Embryonic facial prominence (tissue), 1 donor: ENCODE measurements around the gene ZNF414.

Experiments used
- DNase-seq: peaks from one replicate; pipeline ENCODE4 v3.0.0-alpha.2; 2016; ENCODE audit errors: extremely low spot score

The ZNF414 gene

GRCh38 chr19:8466018-8466417, 47.9 kb downstream of the ZNF414 start:
- no peak for DNase-seq

DNA sequence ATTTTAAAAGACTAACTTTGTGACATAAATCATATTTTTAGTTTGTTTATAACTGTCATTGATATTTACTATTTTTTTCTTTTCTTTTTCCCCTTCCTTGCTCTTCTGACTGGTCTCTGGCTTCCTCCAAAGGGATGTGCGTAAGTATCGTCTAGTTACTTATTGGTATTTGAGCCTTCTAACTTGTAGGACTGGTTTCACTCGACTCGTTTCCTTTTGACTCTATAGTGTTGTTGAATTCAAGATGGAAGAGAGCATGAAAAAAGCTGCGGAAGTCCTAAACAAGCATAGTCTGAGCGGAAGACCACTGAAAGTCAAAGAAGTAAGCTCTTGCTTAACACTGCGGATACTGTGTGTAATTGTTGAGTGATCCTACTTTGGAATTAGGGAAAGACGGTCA, 50.6 kb downstream of the ZNF414 start:
- no peak for DNase-seq

DNA sequence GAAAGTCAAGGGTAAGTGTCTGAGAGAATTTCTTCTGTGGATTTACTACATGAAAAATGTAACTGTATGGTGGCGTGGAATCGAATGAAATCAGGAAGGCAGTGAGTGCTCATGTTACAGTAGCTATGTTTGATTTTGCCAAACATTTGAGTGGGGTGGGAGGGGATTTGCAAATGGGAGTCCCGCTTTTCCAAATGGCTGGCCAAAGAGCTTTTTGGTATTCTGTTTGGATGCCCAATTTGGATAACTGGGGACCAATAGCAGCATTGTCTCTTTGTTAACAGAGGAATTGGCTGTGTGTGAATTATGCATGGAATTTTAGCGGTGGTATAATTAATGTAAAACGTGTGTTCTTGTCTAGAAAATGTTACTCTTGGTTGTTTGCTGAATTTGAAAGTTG, 51.4 kb downstream of the ZNF414 start:
- DNase-seq, result no peak

DNA sequence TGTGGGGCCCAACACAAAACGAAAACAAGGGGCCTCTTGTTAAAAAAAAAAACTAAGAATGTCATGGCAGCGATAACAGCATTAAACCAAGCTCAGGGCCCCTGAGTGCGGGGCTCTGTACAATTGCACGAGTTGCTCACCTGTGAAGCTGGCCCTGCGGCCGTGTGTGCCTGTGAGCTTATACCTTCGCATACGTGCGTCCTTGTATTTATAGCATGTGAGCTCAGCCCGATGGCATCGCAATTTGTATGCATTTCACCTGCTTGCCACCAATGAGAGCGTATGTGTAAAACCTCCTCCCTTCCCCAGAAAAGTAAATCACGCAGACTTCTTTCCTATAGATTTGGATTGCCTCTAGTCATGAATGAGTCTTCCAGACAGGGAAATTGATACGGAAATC, 52.1 kb downstream of the ZNF414 start:
- DNase-seq, result no peak

DNA sequence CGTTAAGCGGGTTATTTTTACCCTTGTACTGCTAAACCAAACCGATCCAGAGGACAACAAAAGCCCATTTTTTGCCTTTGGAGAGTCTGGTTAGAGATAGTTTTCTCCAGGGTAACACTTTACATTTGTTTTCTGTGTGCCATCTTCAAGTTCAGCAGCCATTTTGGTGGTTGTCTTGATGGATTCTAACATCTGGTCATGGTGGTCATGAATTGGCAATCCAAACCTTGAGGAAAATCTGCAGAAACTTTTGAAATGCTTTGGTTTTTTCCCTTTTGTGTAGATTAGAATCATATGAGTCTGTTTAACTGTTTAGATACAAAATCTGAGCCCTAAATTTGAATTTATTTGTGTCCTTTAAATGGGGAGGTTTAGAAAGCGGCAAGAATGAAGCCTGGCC, 52.6 kb downstream of the ZNF414 start:
- DNase-seq, result no peak

GRCh38 chr19:8460516-8461298, 53.3 kb downstream of the ZNF414 start:
- DNase-seq, result no peak
